PFSK-1 (cell line): ENCODE measurements around the gene SAMD1.

Experiments used
- FOXP2 ChIP-seq: optimal IDR thresholded peaks from 2 replicates; pipeline ENCODE3; 2011; ENCODE audit warnings: borderline replicate concordance, control low read depth, inconsistent platforms; ENCODE audit not compliant: insufficient read depth; ENCODE audit errors: extremely low read length, extremely low read depth
- POLR2AphosphoS5 ChIP-seq: IDR thresholded peaks from 2 replicates; pipeline ENCODE4 v1.6.1; 2012; ENCODE audit warnings: low read depth, mild to moderate bottlenecking, control low read depth, low read length, moderate library complexity
- REST ChIP-seq, 2 experiments: IDR thresholded peaks; 2 replicates each; pipeline versions ENCODE4 v1.6.1 to v1.8.0; 2011 to 2012; ENCODE audit warnings: low read depth in 2 of 2, low read length in 2 of 2, control low read depth in 1 of 2, inconsistent platforms in 1 of 2, mild to moderate bottlenecking in 1 of 2, moderate library complexity in 1 of 2; ENCODE audit not compliant: insufficient read depth in 1 of 2
- SIN3A ChIP-seq: IDR thresholded peaks from 2 replicates; pipeline ENCODE4 v1.6.1; 2012; ENCODE audit warnings: mild to moderate bottlenecking, low read length, moderate library complexity, borderline replicate concordance; ENCODE audit not compliant: insufficient read depth
- TAF1 ChIP-seq: IDR thresholded peaks from 2 replicates; pipeline ENCODE4 v1.6.1; 2012; ENCODE audit warnings: low read length, control low read depth, borderline replicate concordance; ENCODE audit not compliant: insufficient read depth

- TF ChIP-seq TAF1 (no peak), REST (IDR thresholded peaks at IDR 0.05; ENCODE audit: insufficient read depth in 1 of 2, low read depth in 2 of 2, low read length in 2 of 2) (no peak), POLR2AphosphoS5 (no peak), SIN3A (no peak), FOXP2 (no peak)
Measured at GRCh38 chr19:14094854-14095253, 4.3 kb upstream of the SAMD1 start.
